Erythroblast (primary cell): Measurements from ENCODE around the gene AKTIP.

Source experiments
- GATA1 ChIP-seq: IDR thresholded peaks from 2 replicates; pipeline ENCODE4 v1.6.1; 2011; ENCODE audit warnings: low read depth, mild to moderate bottlenecking, control low read depth, low read length, moderate library complexity
- POLR2A ChIP-seq: IDR thresholded peaks from 2 replicates; pipeline ENCODE4 v1.6.1; 2011; ENCODE audit warnings: mild to moderate bottlenecking, low read length

DNA sequence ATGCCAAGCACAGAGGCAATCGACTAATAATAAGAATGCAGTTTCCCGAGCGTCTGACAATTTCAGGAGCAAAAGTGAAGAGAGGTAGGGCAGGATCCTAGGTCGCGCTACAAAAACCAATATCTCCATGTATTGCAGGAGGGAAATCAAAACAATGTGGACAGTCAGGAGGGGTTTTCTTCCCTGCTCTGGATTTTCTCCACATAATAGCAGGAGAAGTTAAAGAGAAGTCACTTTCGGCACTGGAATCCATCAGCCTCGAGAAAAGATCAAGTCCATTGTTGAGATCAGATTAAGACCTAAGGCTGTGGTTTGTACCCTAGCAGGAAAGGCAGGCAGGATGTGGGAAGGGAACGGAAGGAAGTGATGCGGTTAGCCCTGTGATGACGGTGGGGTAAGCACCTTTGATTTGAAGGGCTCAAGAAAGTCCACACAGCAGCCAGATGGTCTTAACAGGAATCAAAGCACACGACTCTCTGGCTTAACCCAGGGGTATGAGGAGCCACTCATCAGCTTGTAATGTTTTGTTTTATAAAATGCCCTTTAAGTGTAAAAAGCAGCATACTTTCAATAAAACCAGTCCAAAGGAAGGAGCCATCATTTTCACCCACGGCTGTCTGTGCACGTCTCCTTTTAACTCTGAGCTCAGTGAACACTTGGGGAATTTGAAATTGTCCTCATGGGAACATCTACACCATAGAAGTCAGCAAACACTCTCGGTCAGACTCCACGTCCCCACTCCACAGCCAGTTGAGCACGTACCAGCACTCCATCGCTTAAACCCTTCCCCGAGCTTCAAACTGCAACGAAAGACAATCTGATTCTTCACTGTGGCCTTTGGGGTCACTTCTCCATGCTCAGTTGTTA lies 15.8 kb upstream of the AKTIP start:
- TF ChIP-seq POLR2A = no peak
- TF ChIP-seq GATA1 = no peak
